Fibroblast of skin of back (primary cell): Measurements from ENCODE around the gene CCDC30. TPM values are rescaled to one million over a fixed set of nuclear protein-coding genes. Genes with fewer than 3 reads are reported as not detected.

Experiments
- DNase-seq: peaks from one replicate; pipeline ENCODE4 v3.0.0-alpha.2; 2013
- polyA plus RNA-seq, 2 experiments: library from polyadenylated mRNA; unstranded; fragments of 120-200 nt; gene quantifications; one replicate each; pipeline ENCODE4 v1.2.1, GENCODE V29; 2013; ENCODE audit not compliant: insufficient read length in 2 of 2

CCDC30 gene
- polyA plus RNA-seq (2013, experiment 1 of 2; ENCODE audit: insufficient read length): 0.60 TPM
- polyA plus RNA-seq (2013, experiment 2 of 2; ENCODE audit: insufficient read length): 0.49 TPM

- DNase-seq: peak; percentile 97
Observed at GRCh38 chr1:42462828-42463763, at the start of gene CCDC30. CCDC30 (plus strand) TSS chr1:42463286; CDS start chr1:42480552, 17,266 bp downstream.

GRCh38 chr1:42414551-42415496, 48.3 kb upstream of the CCDC30 start:
- no peak for DNase-seq

- no peak for DNase-seq
Observed at GRCh38 chr1:42417166-42417565, 45.9 kb upstream of the CCDC30 start.

- DNase-seq: no peak
Observed at GRCh38 chr1:42418516-42418915, 44.6 kb upstream of the CCDC30 start.

GRCh38 chr1:42419126-42419821, 43.8 kb upstream of the CCDC30 start:
- DNase-seq: no peak

- no peak for DNase-seq
Observed at GRCh38 chr1:42420121-42420520, 43.0 kb upstream of the CCDC30 start.

GRCh38 chr1:42420911-42421585, 42.0 kb upstream of the CCDC30 start:
- DNase-seq: peak; percentile 75

- peak; percentile 43 for DNase-seq
Observed at GRCh38 chr1:42422737-42423136, 40.3 kb upstream of the CCDC30 start.

- DNase-seq: no peak
Observed at GRCh38 chr1:42423681-42424080, 39.4 kb upstream of the CCDC30 start.

GRCh38 chr1:42424201-42424600, 38.9 kb upstream of the CCDC30 start:
- peak; percentile 4 for DNase-seq

GRCh38 chr1:42427240-42427639, 35.8 kb upstream of the CCDC30 start:
- no peak for DNase-seq

GRCh38 chr1:42429603-42430002, 33.5 kb upstream of the CCDC30 start:
- DNase-seq: no peak

GRCh38 chr1:42430286-42431135, 32.6 kb upstream of the CCDC30 start:
- no peak for DNase-seq

- no peak for DNase-seq
Observed at GRCh38 chr1:42431514-42431913, 31.6 kb upstream of the CCDC30 start.

- DNase-seq: no peak
Observed at GRCh38 chr1:42432714-42433113, 30.4 kb upstream of the CCDC30 start.

GRCh38 chr1:42433369-42433768, 29.7 kb upstream of the CCDC30 start:
- DNase-seq: no peak

GRCh38 chr1:42434340-42434739, 28.7 kb upstream of the CCDC30 start:
- DNase-seq: no peak

- DNase-seq: peak; percentile 84
Observed at GRCh38 chr1:42439940-42440339, 23.1 kb upstream of the CCDC30 start.

- no peak for DNase-seq
Observed at GRCh38 chr1:42442662-42443061, 20.4 kb upstream of the CCDC30 start.

GRCh38 chr1:42449256-42449655, 13.8 kb upstream of the CCDC30 start:
- no peak for DNase-seq

- no peak for DNase-seq
Observed at GRCh38 chr1:42450061-42450460, 13.0 kb upstream of the CCDC30 start.
